ENCODE measurements around the gene VANGL2. TPM values are rescaled to one million over a fixed set of nuclear protein-coding genes. Genes with fewer than 3 reads are reported as not detected.

VANGL2 gene
- total and polyA plus RNA-seq, 9 donors: 5.6 to 18.4 (median 9.7) TPM

DNA sequence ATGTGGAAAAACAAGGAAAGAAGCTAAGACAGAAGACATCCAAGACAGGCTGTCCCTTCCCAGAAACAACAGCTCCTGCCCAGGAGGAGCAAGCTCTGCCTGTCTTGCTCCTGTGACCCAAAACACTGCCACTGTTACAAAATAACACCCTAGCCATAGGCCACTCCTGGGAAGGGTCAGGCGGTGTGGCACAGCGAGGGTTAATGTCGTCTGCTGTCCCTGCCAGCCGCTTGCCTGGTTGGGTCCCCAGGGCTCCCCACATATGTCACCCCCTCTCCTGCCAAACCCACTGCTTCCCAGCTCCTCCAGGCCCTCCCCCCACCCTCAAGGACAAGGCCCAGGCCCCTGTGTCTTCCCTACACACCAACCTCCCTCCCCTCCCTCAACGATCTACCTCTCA, 37.4 kb upstream of the VANGL2 start:
- no peaks in the 10 kb centered on the region for H3K36me3 ChIP-seq
- H3K9me3 ChIP-seq: no peaks in the 10 kb centered on the region
- 32 to 42% (median 41%) methylated on average over 5 of the region's 5 CpGs for WGBS, 3 donors
- H3K27ac ChIP-seq: no peak overlapping the region
- H3K27me3 ChIP-seq: no peaks in the 10 kb centered on the region
- H3K4me1 ChIP-seq (ENCODE audit: insufficient read depth): no peaks in the 10 kb centered on the region
- no peak for TF ChIP-seq EP300 (IDR thresholded peaks at IDR 0.05)
- no peak for TF ChIP-seq POLR2A (IDR thresholded peaks at IDR 0.05)
- TF ChIP-seq, protein P1, sequence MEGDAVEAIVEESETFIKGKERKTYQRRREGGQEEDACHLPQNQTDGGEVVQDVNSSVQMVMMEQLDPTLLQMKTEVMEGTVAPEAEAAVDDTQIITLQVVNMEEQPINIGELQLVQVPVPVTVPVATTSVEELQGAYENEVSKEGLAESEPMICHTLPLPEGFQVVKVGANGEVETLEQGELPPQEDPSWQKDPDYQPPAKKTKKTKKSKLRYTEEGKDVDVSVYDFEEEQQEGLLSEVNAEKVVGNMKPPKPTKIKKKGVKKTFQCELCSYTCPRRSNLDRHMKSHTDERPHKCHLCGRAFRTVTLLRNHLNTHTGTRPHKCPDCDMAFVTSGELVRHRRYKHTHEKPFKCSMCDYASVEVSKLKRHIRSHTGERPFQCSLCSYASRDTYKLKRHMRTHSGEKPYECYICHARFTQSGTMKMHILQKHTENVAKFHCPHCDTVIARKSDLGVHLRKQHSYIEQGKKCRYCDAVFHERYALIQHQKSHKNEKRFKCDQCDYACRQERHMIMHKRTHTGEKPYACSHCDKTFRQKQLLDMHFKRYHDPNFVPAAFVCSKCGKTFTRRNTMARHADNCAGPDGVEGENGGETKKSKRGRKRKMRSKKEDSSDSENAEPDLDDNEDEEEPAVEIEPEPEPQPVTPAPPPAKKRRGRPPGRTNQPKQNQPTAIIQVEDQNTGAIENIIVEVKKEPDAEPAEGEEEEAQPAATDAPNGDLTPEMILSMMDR (IDR thresholded peaks at IDR 0.05): no peak
- no peak overlapping the region for H3K4me3 ChIP-seq
- intact Hi-C loops (cut with DNase I): no loop called here
- no peak for DNase-seq

DNA sequence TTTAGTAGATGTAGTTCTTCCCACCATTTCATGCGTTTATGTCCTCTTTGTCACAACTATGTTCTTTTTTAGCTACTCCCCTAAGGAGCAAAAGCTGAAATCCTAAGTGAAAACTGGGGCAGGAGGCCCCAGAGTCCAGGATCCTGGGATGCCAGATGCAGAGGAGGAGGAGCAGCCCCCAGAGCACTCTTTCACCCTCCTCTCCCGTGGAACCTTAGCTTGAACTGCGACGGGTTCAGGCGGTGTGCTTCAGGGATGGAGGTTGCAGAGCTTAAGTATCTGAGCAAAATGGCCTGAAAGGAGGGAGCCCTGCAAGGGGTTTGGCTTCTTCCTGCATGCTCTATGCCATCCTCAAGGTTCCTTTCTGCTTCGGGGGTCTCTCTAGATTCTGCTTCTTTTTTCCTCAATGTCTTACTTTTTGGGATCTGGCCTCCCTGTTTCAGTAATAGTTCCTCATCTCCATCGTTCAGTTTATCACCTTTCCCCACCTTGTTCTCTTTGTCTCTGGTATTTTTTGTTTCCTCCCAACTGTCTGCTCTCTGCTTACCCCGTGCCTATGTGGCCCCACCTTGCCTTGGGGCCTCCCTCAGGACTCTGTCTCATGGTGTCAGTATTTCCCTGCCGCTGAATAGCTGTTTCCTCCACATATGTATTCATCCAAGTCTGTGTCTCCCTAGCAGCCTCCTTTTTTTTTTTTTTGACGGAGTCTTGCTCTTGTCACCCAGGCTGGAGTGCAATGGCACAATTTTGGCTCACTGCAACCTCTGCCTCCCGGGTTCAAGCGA, 36.2 kb upstream of the VANGL2 start:
- H3K27me3 ChIP-seq: no peaks in the 10 kb centered on the region
- no peak for DNase-seq
- no peak overlapping the region for H3K27ac ChIP-seq
- no peaks in the 10 kb centered on the region for H3K4me1 ChIP-seq (ENCODE audit: insufficient read depth)
- 63 to 65% (median 63%) methylated on average over 12 of the region's 12 CpGs for WGBS, 3 donors
- TF ChIP-seq EP300 (IDR thresholded peaks at IDR 0.05) (no peak), POLR2A (IDR thresholded peaks at IDR 0.05) (no peak)
- TF ChIP-seq, protein P1 (IDR thresholded peaks at IDR 0.05): no peak
- intact Hi-C loops (cut with DNase I): no loop called here
- H3K36me3 ChIP-seq: no peaks in the 10 kb centered on the region
- no peak overlapping the region for H3K4me3 ChIP-seq
- H3K9me3 ChIP-seq: no peaks in the 10 kb centered on the region

DNA sequence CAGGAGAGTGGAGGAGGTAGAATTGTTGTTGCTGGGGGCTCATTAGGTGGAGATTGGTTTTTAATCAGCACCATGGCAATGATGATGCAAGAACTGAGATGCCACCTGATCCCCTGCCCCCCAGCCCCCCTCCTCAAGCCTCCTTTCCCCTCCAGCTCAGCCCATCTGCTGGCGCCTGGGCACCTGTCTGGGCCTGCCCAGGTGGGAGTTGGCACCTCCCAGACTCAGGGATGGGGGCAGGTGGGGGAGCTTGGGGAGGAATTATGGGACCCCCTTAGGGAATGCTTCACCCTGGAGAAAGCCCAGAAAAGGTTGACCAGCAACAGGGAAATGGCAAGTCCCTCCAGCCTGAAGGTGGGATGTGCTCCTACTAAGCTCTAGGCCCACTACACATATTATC, 35.0 kb upstream of the VANGL2 start:
- WGBS, 3 donors: 100% methylated on average over 1 of the region's 1 CpG
- TF ChIP-seq, protein P1 (IDR thresholded peaks at IDR 0.05): no peak
- TF ChIP-seq EP300 (IDR thresholded peaks at IDR 0.05) (no peak), POLR2A (IDR thresholded peaks at IDR 0.05) (no peak)

DNA sequence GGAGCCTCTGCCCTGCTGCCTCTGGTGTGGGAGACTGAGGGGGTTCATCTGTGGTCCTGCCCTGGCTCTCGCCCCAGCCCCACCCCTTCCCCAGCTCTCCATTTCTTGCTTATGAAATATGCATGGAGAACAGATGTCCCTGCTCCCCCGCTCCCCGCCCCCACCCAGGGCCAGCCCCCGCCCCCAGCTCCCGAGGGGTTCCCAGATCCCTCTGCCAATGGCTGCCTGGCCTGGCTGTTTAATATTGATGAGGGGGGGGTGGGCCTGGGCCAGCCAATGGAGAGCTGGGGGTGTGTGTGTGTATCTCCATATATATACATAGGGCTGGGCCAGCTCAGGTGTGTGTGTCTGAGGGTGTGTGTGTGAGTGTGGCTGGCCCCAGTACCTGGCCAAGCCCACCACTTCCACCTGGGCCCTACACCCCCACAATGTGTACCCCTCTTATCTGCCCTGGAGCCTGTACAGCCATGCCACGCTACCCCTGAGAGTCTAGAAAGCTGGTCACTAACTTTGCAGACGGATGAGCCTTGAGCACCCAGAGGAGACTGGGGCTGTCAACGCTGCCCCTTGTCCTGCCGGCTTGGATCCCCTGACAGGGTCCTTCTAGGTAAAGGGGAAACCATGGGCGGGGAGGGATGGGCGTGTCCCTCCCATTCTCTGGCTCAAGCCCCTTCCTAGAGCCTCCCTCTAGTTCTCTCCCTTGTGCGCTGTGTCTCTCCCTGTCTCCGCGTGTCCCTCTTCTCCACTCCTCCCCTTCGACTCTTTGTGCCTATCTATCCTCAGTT, 33.4 kb upstream of the VANGL2 start, which contains the start of gene NHLH1:
Gene NHLH1, plus strand, starts transcription at position 341 of the 785 bp plus-strand sequence. CDS start 3,661 bp downstream, outside the sequence.
- TF ChIP-seq, protein P1 (IDR thresholded peaks at IDR 0.05): no peak
- TF ChIP-seq POLR2A (IDR thresholded peaks at IDR 0.05) (no peak), EP300 (IDR thresholded peaks at IDR 0.05) (no peak)
- Histone ChIP-seq H3K27ac (no peak within 1 kb of the TSS), H3K27me3 (no peaks in the 10 kb centered on the region), H3K4me1 (ENCODE audit: insufficient read depth) (no peaks in the 10 kb centered on the region), H3K4me3 (no peak within 1 kb of the TSS), H3K36me3 (no peaks in the 10 kb centered on the region), H3K9me3 (no peaks in the 10 kb centered on the region)
- intact Hi-C loops (cut with DNase I): no loop called here
- DNase-seq: no peak
- 53 to 66% (median 60%) methylated on average over 14 to 15 of the region's 15 CpGs for WGBS, 3 donors

More for the DNA sequence above, 35.0 kb upstream of the VANGL2 start:
- Histone ChIP-seq H3K4me1 (ENCODE audit: insufficient read depth) (no peaks in the 10 kb centered on the region), H3K4me3 (no peak overlapping the region), H3K9me3 (no peaks in the 10 kb centered on the region), H3K27me3 (no peaks in the 10 kb centered on the region), H3K27ac (no peak overlapping the region), H3K36me3 (no peaks in the 10 kb centered on the region)
- intact Hi-C loops (cut with DNase I): no loop called here
- DNase-seq: no peak

All from ovary (tissue), 9 donors.